Kidney epithelial cell (primary cell): ENCODE results near the gene ZNF598. TPM values are rescaled to one million over a fixed set of nuclear protein-coding genes. Genes with fewer than 3 reads are reported as not detected.

Experiments
- DNase-seq: peaks from one replicate; pipeline ENCODE4 v3.0.0-alpha.2; 2010; ENCODE audit warnings: low read depth
- H3K27me3 ChIP-seq: 2 replicates; pipeline ENCODE4 v1.6.0; 2011; ENCODE audit warnings: low read length; ENCODE audit not compliant: control insufficient read depth, insufficient read depth
- H3K36me3 ChIP-seq: 2 replicates; pipeline ENCODE4 v1.5.1; 2011; ENCODE audit warnings: low read length; ENCODE audit not compliant: control insufficient read depth, insufficient read depth
- H3K4me3 ChIP-seq: 2 replicates; pipeline ENCODE4 v1.5.1; 2011; ENCODE audit warnings: low read depth, mild to moderate bottlenecking, control low read depth, low read length
- total RNA-seq: library from RNA; depleted of rRNA; stranded (reverse); fragments of >200 nt; gene quantifications from 2 replicates; pipeline ENCODE4 v1.2.3, GENCODE V29; 2015
- TF ChIP-seq, protein P1 (sequence below): IDR thresholded peaks from 2 replicates; pipeline ENCODE4 v1.5.1; 2011; ENCODE audit warnings: mild to moderate bottlenecking, moderate library complexity, low read length, control low read depth, inconsistent platforms; ENCODE audit not compliant: insufficient read depth, poor library complexity, severe bottlenecking

ZNF598 gene
- total RNA-seq, 1 donor from 2014 or later = 57.7 TPM

DNA sequence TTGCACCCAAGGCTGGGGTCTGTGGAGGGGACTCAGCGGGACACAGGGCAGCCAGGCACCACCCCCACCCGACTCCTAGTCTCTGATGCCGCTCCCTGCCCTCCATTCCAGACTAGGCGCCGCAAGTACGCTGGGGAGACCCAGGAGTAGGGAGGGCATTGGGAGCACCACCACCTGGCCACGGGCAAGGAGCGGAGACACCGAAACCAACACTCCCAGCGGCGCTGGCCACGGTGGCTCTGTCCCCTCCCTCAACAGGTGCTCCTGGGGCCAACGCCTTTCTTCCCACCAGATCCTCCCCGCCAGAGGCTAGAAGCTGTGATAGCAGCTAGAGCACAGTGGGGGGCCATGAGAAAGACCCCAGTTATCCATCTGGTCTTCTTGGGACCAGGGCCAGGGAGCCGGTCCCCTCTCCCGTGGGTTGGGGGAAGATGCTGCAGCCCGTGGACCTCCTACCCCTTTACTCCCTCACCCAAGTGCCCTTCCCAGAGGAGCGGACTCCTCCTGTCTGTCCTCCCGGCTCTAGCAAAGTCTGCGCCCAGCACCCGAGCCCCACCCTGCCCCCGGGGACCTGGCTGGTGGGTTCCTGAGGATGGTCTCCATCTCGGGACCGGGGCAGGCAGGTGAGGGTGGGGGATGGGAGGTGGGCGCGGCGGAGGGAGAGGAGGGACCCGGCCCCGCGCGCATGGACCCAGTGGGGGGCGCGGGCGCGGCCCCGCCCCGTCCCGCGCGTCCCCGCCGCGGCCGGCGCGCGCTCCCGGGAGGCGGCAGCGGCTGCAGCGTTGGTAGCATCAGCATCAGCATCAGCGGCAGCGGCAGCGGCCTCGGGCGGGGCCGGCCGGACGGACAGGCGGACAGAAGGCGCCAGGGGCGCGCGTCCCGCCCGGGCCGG lies 20.2 kb downstream of the ZNF598 start, which contains the start of gene SYNGR3:
Gene SYNGR3, plus strand, starts transcription at position 762 of the 892 bp plus-strand sequence. CDS start 133 bp downstream, outside the sequence.
- H3K27me3 ChIP-seq = peaks cover 29% of the 10 kb centered on the region
- no peak for DNase-seq
- peaks cover 5% of the 10 kb centered on the region for H3K36me3 ChIP-seq
- peak within 1 kb of the TSS; percentile 31 for H3K4me3 ChIP-seq
- TF ChIP-seq, protein P1, sequence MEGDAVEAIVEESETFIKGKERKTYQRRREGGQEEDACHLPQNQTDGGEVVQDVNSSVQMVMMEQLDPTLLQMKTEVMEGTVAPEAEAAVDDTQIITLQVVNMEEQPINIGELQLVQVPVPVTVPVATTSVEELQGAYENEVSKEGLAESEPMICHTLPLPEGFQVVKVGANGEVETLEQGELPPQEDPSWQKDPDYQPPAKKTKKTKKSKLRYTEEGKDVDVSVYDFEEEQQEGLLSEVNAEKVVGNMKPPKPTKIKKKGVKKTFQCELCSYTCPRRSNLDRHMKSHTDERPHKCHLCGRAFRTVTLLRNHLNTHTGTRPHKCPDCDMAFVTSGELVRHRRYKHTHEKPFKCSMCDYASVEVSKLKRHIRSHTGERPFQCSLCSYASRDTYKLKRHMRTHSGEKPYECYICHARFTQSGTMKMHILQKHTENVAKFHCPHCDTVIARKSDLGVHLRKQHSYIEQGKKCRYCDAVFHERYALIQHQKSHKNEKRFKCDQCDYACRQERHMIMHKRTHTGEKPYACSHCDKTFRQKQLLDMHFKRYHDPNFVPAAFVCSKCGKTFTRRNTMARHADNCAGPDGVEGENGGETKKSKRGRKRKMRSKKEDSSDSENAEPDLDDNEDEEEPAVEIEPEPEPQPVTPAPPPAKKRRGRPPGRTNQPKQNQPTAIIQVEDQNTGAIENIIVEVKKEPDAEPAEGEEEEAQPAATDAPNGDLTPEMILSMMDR = no peak

DNA sequence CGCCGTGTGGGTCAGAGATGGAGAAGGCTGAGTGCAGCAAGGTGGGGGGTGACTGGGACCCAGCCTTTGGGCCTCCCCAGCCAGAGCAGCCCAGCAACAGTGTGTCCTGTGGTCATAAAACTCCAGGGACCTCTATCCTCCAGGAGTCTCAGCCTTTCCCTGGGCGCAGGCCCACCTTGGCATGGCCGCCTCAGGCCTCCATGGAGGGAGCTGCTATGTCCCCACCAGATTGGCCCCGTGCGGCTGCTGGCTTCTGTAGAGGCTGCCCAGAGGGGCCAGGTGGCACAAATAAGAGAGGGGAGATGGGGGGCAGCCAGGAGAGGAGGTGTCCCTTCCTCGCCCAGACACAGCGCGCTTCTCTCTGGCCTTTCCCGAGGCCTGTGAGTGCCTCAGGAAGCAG lies 22.4 kb downstream of the ZNF598 start:
- Histone ChIP-seq H3K27me3 (peaks cover 44% of the 10 kb centered on the region), H3K36me3 (peaks cover 5% of the 10 kb centered on the region), H3K4me3 (no peak overlapping the region)
- TF ChIP-seq, protein P1 = no peak
- no peak for DNase-seq

- H3K36me3 ChIP-seq = peaks cover 5% of the 10 kb centered on the region
- H3K27me3 ChIP-seq = peaks cover 50% of the 10 kb centered on the region
- no peak overlapping the region for H3K4me3 ChIP-seq
- TF ChIP-seq, protein P1 = no peak
- no peak for DNase-seq
These were observed 24.0 kb downstream of the ZNF598 start for GRCh38 chr16:1985466-1986150.

DNA sequence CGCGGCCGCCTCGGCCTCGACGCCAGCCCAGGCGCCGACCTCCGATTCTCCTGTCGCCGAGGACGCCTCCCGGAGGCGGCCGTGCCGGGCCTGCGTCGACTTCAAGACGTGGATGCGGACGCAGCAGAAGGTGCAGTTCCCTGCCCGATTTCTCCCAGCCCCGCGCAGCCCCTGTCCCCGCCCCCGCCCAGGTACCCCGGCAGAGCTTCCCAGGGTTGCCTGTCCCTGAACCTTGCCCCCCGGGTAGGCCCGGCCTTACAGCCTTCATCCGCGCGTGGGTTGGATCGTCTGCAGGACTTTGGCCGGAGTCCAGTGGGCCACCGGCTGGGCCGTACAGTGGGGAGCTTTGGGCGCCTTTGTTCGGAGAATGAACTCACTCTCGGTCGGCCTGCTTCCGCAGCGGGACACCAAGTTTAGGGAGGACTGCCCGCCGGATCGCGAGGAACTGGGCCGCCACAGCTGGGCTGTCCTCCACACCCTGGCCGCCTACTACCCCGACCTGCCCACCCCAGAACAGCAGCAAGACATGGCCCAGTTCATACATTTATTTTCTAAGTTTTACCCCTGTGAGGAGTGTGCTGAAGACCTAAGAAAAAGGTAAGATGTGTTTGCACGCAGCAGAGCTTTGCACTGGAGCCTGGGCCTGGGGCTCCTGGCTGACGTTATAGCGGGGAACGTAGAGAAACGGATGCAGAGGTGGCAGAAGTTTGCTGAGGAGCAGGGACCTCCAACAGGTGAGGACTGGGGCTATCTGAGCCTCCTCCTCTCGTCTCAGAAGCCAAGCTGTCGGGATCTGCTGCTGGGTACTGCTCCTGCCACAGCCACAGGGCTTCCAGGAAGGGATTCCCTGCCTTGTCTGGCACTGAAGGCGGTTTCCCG lies 25.0 kb downstream of the ZNF598 start:
- DNase-seq = no peak
- Histone ChIP-seq H3K27me3 (peaks cover 54% of the 10 kb centered on the region), H3K4me3 (peak overlapping the region; percentile 79), H3K36me3 (peaks cover 5% of the 10 kb centered on the region)
- TF ChIP-seq, protein P1 = no peak

DNA sequence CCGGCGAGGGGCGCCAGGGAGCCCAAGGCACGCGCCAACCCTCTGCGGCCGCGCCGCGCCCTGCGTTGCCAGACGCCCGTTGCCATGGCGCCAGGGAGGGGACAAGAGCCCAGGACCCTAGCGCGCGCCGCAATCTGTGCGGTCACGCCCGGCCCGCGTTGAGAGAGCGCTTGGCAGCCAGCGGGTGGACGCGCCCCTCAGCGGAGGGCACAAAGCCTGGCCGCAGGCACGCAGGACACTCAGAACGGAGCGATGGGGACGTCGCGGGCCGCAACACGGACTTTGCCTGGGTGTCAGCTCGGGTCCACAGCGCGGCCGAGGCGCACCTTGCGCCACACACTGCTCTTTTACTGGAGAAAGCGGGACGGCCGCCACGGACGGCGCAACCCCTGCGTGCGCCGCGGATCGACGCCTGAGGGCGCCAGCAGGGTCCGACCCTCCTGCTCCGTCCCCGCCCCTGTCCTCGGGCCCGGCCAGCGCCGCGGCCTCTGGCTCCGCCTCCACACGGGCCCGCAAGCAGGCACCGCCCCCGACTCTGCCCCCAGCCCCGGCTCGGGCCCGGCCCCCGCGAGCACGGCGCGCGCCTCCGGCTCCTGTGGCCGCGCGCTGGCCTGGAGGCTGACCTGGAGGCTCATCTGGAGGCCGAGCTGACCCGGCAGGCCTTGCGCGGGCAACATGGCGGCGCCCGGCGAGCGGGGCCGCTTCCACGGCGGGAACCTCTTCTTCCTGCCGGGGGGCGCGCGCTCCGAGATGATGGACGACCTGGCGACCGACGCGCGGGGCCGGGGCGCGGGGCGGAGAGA lies 25.9 kb downstream of the ZNF598 start, which contains the start of gene GFER:
Gene GFER, plus strand, starts transcription at position 650 of the 803 bp plus-strand sequence. Its CDS starts 26 bp downstream, at position 676.
- no peak for DNase-seq
- Histone ChIP-seq H3K36me3 (peaks cover 6% of the 10 kb centered on the region), H3K4me3 (peak within 1 kb of the TSS; percentile 79), H3K27me3 (peaks cover 54% of the 10 kb centered on the region)
- TF ChIP-seq, protein P1 = peak; percentile 14
